NCI-H446 (cell line): ENCODE results near the gene PKIG.
"Not testable (repeated sequence)": the region's sequence is repeated elsewhere in the genome, so short reads cannot be mapped to it uniquely, and the experiment has no call there.

ENCODE experiments used
- DNase-seq, 2 experiments: peaks; one replicate each; lab custom pipeline; 2025; lab: John Stamatoyannopoulos, UW

Gene PKIG

GRCh38 chr20:44572551-44573500 is 9.6 kb upstream of the PKIG start:
- peak; percentile 72 to 80 for DNase-seq

GRCh38 chr20:44573501-44573869 is 8.9 kb upstream of the PKIG start:
- DNase-seq: no peak

GRCh38 chr20:44574372-44574771 is 8.0 kb upstream of the PKIG start:
- DNase-seq: no peak

- no peak for DNase-seq
These were observed 6.1 kb upstream of the PKIG start for GRCh38 chr20:44576297-44576696.

- DNase-seq: no peak
These were observed 2.9 kb upstream of the PKIG start for GRCh38 chr20:44579313-44580081.

GRCh38 chr20:44580581-44581268 is 1.7 kb upstream of the PKIG start:
- DNase-seq: no peak

- no peak for DNase-seq
These were observed 864 bp upstream of the PKIG start for GRCh38 chr20:44581515-44581914.

- no peak for DNase-seq
These were observed 778 bp downstream of the PKIG start for GRCh38 chr20:44583157-44583556.

- DNase-seq: no peak
These were observed 1.8 kb downstream of the PKIG start for GRCh38 chr20:44584162-44584561.

GRCh38 chr20:44585057-44585963 is 2.9 kb downstream of the PKIG start:
- no peak for DNase-seq

GRCh38 chr20:44586289-44586911 is 4.0 kb downstream of the PKIG start:
- no peak for DNase-seq

- DNase-seq: peak; percentile 3 to 39
These were observed 4.9 kb downstream of the PKIG start for GRCh38 chr20:44587035-44587980.

- DNase-seq: not testable (repeated sequence)
These were observed 5.9 kb downstream of the PKIG start for GRCh38 chr20:44588321-44588720.

GRCh38 chr20:44589537-44589936 is 7.2 kb downstream of the PKIG start:
- DNase-seq: no peak

- no peak for DNase-seq
These were observed 8.8 kb downstream of the PKIG start for GRCh38 chr20:44590980-44591778.

- DNase-seq: no peak
These were observed 10.0 kb downstream of the PKIG start for GRCh38 chr20:44592366-44592765.

GRCh38 chr20:44593751-44594150 is 11.4 kb downstream of the PKIG start:
- no peak for DNase-seq

- no peak for DNase-seq
These were observed 12.4 kb downstream of the PKIG start for GRCh38 chr20:44594730-44595129.

- no peak for DNase-seq
These were observed 13.6 kb downstream of the PKIG start for GRCh38 chr20:44596010-44596409.
